Measurements from ENCODE around the gene PRL.

GRCh38 chr6:22254886-22255285 lies 42.0 kb downstream of the PRL start:
- TF ChIP-seq, protein P1, sequence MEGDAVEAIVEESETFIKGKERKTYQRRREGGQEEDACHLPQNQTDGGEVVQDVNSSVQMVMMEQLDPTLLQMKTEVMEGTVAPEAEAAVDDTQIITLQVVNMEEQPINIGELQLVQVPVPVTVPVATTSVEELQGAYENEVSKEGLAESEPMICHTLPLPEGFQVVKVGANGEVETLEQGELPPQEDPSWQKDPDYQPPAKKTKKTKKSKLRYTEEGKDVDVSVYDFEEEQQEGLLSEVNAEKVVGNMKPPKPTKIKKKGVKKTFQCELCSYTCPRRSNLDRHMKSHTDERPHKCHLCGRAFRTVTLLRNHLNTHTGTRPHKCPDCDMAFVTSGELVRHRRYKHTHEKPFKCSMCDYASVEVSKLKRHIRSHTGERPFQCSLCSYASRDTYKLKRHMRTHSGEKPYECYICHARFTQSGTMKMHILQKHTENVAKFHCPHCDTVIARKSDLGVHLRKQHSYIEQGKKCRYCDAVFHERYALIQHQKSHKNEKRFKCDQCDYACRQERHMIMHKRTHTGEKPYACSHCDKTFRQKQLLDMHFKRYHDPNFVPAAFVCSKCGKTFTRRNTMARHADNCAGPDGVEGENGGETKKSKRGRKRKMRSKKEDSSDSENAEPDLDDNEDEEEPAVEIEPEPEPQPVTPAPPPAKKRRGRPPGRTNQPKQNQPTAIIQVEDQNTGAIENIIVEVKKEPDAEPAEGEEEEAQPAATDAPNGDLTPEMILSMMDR (conservative IDR thresholded peaks at IDR 0.05): no peak
- no peak for TF ChIP-seq EZH2 (IDR thresholded peaks at IDR 0.05; ENCODE audit: low read depth)

Measured in PC-9 (cell line).